Fibroblast of lung (primary cell): Measurements from ENCODE around the gene CGNL1. TPM values are rescaled to one million over a fixed set of nuclear protein-coding genes. Genes with fewer than 3 reads are reported as not detected.
A peak's percentile ranks its signal among the peaks of the same experiment; 100 is the strongest.

ENCODE experiments used
- DNase-seq, 2 donors: peaks; one replicate each; pipeline versions ENCODE4 v3.0.0 to v3.0.0-alpha.2; 2010; ENCODE audit warnings: low read depth in 2 of 2
- H2AFZ ChIP-seq: 2 replicates; pipeline ENCODE4 v1.5.1; 2012; ENCODE audit warnings: low read length, control low read depth, inconsistent platforms
- H3K27ac ChIP-seq: 2 replicates; pipeline ENCODE4 v1.5.1; 2011; ENCODE audit warnings: low read length, control low read depth; ENCODE audit not compliant: insufficient read depth
- H3K27me3 ChIP-seq: 2 replicates; pipeline ENCODE4 v1.5.1; 2011; ENCODE audit warnings: mild to moderate bottlenecking, low read length; ENCODE audit not compliant: control insufficient read depth, insufficient read depth
- H3K36me3 ChIP-seq: 2 replicates; pipeline ENCODE4 v1.5.1; 2011; ENCODE audit warnings: low read length; ENCODE audit not compliant: control insufficient read depth, insufficient read depth
- H3K4me1 ChIP-seq: 2 replicates; pipeline ENCODE4 v1.5.1; 2011; ENCODE audit warnings: low read length; ENCODE audit not compliant: control insufficient read depth, insufficient read depth; ENCODE audit errors: extremely low read depth
- H3K4me2 ChIP-seq: 2 replicates; pipeline ENCODE4 v1.5.1; 2011; ENCODE audit warnings: low read length, control low read depth; ENCODE audit not compliant: insufficient read depth; ENCODE audit errors: extremely low read depth
- H3K4me3 ChIP-seq, 4 experiments: fragments of 200-600 bp in 1 of 4; sonication (generic) in 1 of 4; replicated peaks in 1 of 4; 2 replicates each; pipeline ENCODE4 v1.5.1; 2011 to 2016; ENCODE audit warnings: low read length in 4 of 4, low read depth in 3 of 4, mild to moderate bottlenecking in 3 of 4, control low read depth in 2 of 4, inconsistent platforms in 1 of 4, mixed read lengths in 1 of 4; ENCODE audit not compliant: insufficient read depth in 1 of 4; ENCODE audit errors: control extremely low read depth in 1 of 4
- H3K79me2 ChIP-seq: 2 replicates; pipeline ENCODE4 v1.5.1; 2012; ENCODE audit warnings: mild to moderate bottlenecking, low read length, inconsistent platforms; ENCODE audit not compliant: control insufficient read depth, insufficient read depth
- H3K9ac ChIP-seq: 2 replicates; pipeline ENCODE4 v1.5.1; 2011; ENCODE audit warnings: mild to moderate bottlenecking, low read length, control low read depth; ENCODE audit not compliant: insufficient read depth
- H3K9me3 ChIP-seq: 2 replicates; pipeline ENCODE4 v1.5.1; 2012; ENCODE audit warnings: low read depth, low read length; ENCODE audit not compliant: control insufficient read depth, insufficient read depth
- H4K20me1 ChIP-seq: 2 replicates; pipeline ENCODE4 v1.5.1; 2011; ENCODE audit warnings: low read length; ENCODE audit not compliant: control insufficient read depth, insufficient read depth; ENCODE audit errors: extremely low read depth
- CTCF ChIP-seq, 2 donors: IDR thresholded peaks in 1 of 2; conservative IDR thresholded peaks in 1 of 2; 1 replicate in 1 of 2; 2 replicates in 1 of 2; pipeline ENCODE4 v1.5.1; 2011 to 2012; ENCODE audit warnings: low read length in 2 of 2, control low read depth in 1 of 2, inconsistent platforms in 1 of 2, low read depth in 1 of 2, mild to moderate bottlenecking in 1 of 2
- EZH2 ChIP-seq: IDR thresholded peaks from 2 replicates; pipeline ENCODE4 v1.5.1; 2012; ENCODE audit warnings: low read length, control low read depth, mild to moderate bottlenecking; ENCODE audit errors: missing control alignments
- polyA plus RNA-seq, 2 donors: library from polyadenylated mRNA; depleted of rRNA in 1 of 2; stranded (reverse) in 1 of 2; unstranded in 1 of 2; fragments of >200 nt; gene quantifications; 2 replicates each; pipeline ENCODE4 v1.2.1, GENCODE V29; 2011 to 2012; ENCODE audit warnings: missing spikeins in 1 of 2
- total RNA-seq: library from RNA; depleted of rRNA; stranded (reverse); fragments of >200 nt; gene quantifications from 2 replicates; pipeline ENCODE4 v1.2.1, GENCODE V29; 2014

The CGNL1 gene
- total and polyA plus RNA-seq, 2 donors (not counting 1 experiment from before 2014, with no cell fraction given): 0.18 to 6.1 TPM

- no peak overlapping the region for H3K9ac ChIP-seq
- no peaks in the 10 kb centered on the region for H3K79me2 ChIP-seq
- no peak for DNase-seq
- TF ChIP-seq EZH2: no peak
- TF ChIP-seq CTCF (conservative IDR thresholded peaks at IDR 0.05 in 1 of 2, IDR thresholded peaks at IDR 0.05 in 1 of 2; ENCODE audit: low read depth in 1 of 2, low read length in 2 of 2): no peak
- no peak overlapping the region for H3K4me3 ChIP-seq
- H3K36me3 ChIP-seq: no peaks in the 10 kb centered on the region
- H3K27me3 ChIP-seq: no peaks in the 10 kb centered on the region
- H3K4me2 ChIP-seq: no peak overlapping the region
- no peaks in the 10 kb centered on the region for H3K9me3 ChIP-seq
- no peaks in the 10 kb centered on the region for H4K20me1 ChIP-seq
- H3K27ac ChIP-seq: no peak overlapping the region
- H3K4me1 ChIP-seq: no peaks in the 10 kb centered on the region
- H2AFZ ChIP-seq: no peak overlapping the region
These were observed 118.7 kb downstream of the CGNL1 start for GRCh38 chr15:57495041-57495440.

GRCh38 chr15:57495554-57496165 lies 119.4 kb downstream of the CGNL1 start:
- Histone ChIP-seq H3K4me3 (no peak overlapping the region), H3K9ac (no peak overlapping the region), H3K4me2 (no peak overlapping the region), H3K27me3 (no peaks in the 10 kb centered on the region), H4K20me1 (no peaks in the 10 kb centered on the region), H3K79me2 (no peaks in the 10 kb centered on the region), H3K27ac (no peak overlapping the region), H3K4me1 (no peaks in the 10 kb centered on the region), H3K36me3 (no peaks in the 10 kb centered on the region), H2AFZ (no peak overlapping the region), H3K9me3 (no peaks in the 10 kb centered on the region)
- peak in 1 of 2 donors; percentile 53 for DNase-seq
- TF ChIP-seq CTCF (conservative IDR thresholded peaks at IDR 0.05 in 1 of 2, IDR thresholded peaks at IDR 0.05 in 1 of 2; ENCODE audit: low read depth in 1 of 2, low read length in 2 of 2) (no peak), EZH2 (no peak)

DNA sequence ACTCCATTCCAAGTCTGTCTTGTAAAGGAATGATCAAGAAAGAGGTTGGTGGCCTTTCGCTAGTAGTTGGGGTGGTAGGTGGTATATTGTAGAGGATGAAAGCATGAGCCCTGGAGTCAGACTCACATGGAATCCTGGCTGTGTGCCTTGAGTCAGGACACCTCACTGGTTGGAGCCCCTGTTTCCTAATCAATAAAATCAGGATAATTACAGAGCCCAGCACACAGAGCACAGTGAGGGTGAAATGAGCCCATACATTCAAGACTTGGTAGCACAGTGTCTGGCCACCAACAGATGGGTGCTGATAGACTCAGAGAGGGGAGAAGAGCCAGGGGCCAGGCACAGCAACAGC lies 120.3 kb downstream of the CGNL1 start:
- H3K4me3 ChIP-seq: no peak overlapping the region
- H4K20me1 ChIP-seq: no peaks in the 10 kb centered on the region
- no peaks in the 10 kb centered on the region for H3K36me3 ChIP-seq
- H3K9me3 ChIP-seq: no peaks in the 10 kb centered on the region
- H3K79me2 ChIP-seq: no peaks in the 10 kb centered on the region
- H3K27me3 ChIP-seq: no peaks in the 10 kb centered on the region
- no peak overlapping the region for H3K9ac ChIP-seq
- no peak for DNase-seq
- no peak overlapping the region for H3K4me2 ChIP-seq
- H3K27ac ChIP-seq: no peak overlapping the region
- H3K4me1 ChIP-seq: no peaks in the 10 kb centered on the region
- H2AFZ ChIP-seq: no peak overlapping the region
- TF ChIP-seq EZH2: no peak
- no peak for TF ChIP-seq CTCF (conservative IDR thresholded peaks at IDR 0.05 in 1 of 2, IDR thresholded peaks at IDR 0.05 in 1 of 2; ENCODE audit: low read depth in 1 of 2, low read length in 2 of 2)
